Thymus (tissue), 11 donors: ENCODE data around the gene GRID1. TPM values are rescaled to one million over a fixed set of nuclear protein-coding genes. Genes with fewer than 3 reads are reported as not detected.

Experiments
- DNase-seq, 9 donors: peaks; one replicate each; pipeline ENCODE4 v3.0.0-alpha.2; 2013; ENCODE audit warnings: low spot score in 9 of 9, low read depth in 6 of 9, missing footprints in 1 of 9
- H3K27ac ChIP-seq, 2 donors: one replicate each; pipeline ENCODE4 v1.5.1; 2013; ENCODE audit warnings: control low read depth in 1 of 2, low read depth in 1 of 2, low read length in 1 of 2, mild to moderate bottlenecking in 1 of 2, moderate library complexity in 1 of 2
- H3K27me3 ChIP-seq, 2 donors: one replicate each; pipeline ENCODE4 v1.5.1; 2013; ENCODE audit warnings: low read length in 1 of 2; ENCODE audit not compliant: control insufficient read depth in 2 of 2, insufficient read depth in 1 of 2
- H3K36me3 ChIP-seq, 2 donors: one replicate each; pipeline ENCODE4 v1.5.1; 2013; ENCODE audit warnings: low read length in 1 of 2, mild to moderate bottlenecking in 1 of 2, moderate library complexity in 1 of 2; ENCODE audit not compliant: control insufficient read depth in 2 of 2, insufficient read depth in 2 of 2
- H3K4me1 ChIP-seq, 2 donors: one replicate each; pipeline ENCODE4 v1.5.1; 2013; ENCODE audit warnings: low read length in 2 of 2; ENCODE audit not compliant: control insufficient read depth in 2 of 2, insufficient read depth in 2 of 2
- H3K4me3 ChIP-seq, 2 donors: one replicate each; pipeline ENCODE4 v1.5.1; 2013; ENCODE audit warnings: low read length in 2 of 2, control low read depth in 1 of 2, mild to moderate bottlenecking in 1 of 2
- H3K9me3 ChIP-seq, 2 donors: one replicate each; pipeline ENCODE4 v1.5.1; 2013; ENCODE audit warnings: low read length in 1 of 2, mild to moderate bottlenecking in 1 of 2; ENCODE audit not compliant: control insufficient read depth in 2 of 2, insufficient read depth in 1 of 2
- WGBS: extraction: QIAGEN DNeasy Blood & Tissue Kit; methylation state at CpG from one replicate; pipeline ENCODE4 v1.1.7; 2013; 5-methylcytosine and 5-hydroxymethylcytosine counted together
- polyA plus RNA-seq: library from polyadenylated mRNA; stranded (reverse); fragments of 200-250 nt; gene quantifications from one replicate; pipeline ENCODE4 v1.2.3, GENCODE V29; 2013
- total RNA-seq: library from RNA; stranded (reverse); fragments of 120-200 nt; gene quantifications from one replicate; pipeline ENCODE4 v1.2.4, GENCODE V29; 2013
- donor health status: healthy.

The GRID1 gene
- total and polyA plus RNA-seq, 2 donors: 0.33 to 0.46 TPM

DNA sequence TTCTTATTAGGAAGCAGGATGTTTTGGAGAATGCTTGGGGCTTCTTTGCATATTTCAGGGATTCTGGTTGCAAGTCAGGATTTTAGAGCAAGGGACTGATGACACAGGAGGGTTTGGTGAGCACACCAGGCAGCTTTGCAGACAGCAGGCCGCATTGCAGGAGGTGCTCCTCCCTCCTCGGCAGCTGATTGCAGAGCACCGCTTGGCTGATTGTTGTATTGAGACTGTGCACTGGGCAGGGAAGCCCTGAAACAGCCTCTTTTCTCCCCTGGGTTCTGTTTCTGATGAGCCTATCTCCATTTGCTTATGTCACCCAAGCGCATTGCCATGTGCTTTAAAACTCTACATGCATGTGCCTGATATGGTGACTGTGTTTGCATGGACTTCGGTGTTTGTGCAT lies 769.6 kb downstream of the GRID1 start:
- Histone ChIP-seq H3K27me3 (peaks cover 0 to 2% of the 10 kb centered on the region in 2 donors), H3K4me1 (no peaks in the 10 kb centered on the region), H3K9me3 (no peaks in the 10 kb centered on the region), H3K27ac (no peak overlapping the region), H3K36me3 (no peaks in the 10 kb centered on the region), H3K4me3 (no peak overlapping the region)
- no peak for DNase-seq
- 92% methylated on average over 5 of the region's 5 CpGs for WGBS

DNA sequence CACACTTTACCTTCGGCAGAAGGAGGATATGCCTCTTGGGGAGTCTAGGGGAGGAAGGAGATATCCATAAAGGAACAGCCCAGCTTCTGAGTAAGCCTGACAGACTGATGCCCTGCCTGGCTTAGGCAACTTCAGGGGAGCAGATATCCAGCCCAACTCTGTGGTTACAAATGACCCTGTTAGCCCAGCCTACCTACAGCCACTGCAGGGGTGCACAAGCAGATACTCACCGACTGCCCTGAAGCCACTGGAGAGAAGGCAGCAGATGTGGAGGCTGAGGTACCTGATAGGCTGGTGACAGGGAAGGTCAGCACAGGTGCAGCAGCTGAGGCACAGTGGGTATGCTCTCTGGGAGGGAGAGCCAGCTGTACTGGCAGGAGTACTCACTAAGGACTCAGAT lies 770.2 kb downstream of the GRID1 start:
- no peak for DNase-seq
- WGBS: 79% methylated on average over 2 of the region's 2 CpGs

DNA sequence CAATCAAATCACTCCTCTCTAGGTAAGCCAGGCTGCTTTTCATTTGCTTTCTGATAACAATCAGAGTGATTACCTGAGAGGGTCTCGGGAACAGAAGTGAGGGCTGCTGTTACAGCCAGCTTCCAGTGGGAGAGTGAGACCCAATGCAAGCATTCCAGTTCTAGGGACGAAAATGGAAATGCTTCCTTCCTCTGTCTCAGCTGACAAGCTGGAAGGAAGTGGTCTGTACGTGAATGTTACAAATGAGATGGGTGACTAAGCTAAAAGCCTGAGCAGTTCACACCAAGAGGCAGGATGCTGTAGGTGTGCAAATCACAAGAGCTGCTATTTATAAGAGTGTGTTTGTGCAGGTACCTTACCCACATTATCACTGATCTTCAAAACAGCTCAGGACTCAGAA lies 772.4 kb downstream of the GRID1 start:
- no peak overlapping the region for H3K27ac ChIP-seq
- WGBS: 24% methylated on average over 3 of the region's 3 CpGs
- no peaks in the 10 kb centered on the region for H3K4me1 ChIP-seq
- H3K36me3 ChIP-seq: no peaks in the 10 kb centered on the region
- no peaks in the 10 kb centered on the region for H3K9me3 ChIP-seq
- no peak overlapping the region for H3K4me3 ChIP-seq
- DNase-seq: peak in 3 of 9 donors; percentile 13 to 27 (median 21)
- H3K27me3 ChIP-seq: peaks cover 0 to 2% of the 10 kb centered on the region in 2 donors

More for the DNA sequence above, 770.2 kb downstream of the GRID1 start:
- H3K4me3 ChIP-seq: no peak overlapping the region
- no peak overlapping the region for H3K27ac ChIP-seq
- H3K36me3 ChIP-seq: no peaks in the 10 kb centered on the region
- no peaks in the 10 kb centered on the region for H3K9me3 ChIP-seq
- no peaks in the 10 kb centered on the region for H3K4me1 ChIP-seq
- peaks cover 0 to 2% of the 10 kb centered on the region in 2 donors for H3K27me3 ChIP-seq

DNA sequence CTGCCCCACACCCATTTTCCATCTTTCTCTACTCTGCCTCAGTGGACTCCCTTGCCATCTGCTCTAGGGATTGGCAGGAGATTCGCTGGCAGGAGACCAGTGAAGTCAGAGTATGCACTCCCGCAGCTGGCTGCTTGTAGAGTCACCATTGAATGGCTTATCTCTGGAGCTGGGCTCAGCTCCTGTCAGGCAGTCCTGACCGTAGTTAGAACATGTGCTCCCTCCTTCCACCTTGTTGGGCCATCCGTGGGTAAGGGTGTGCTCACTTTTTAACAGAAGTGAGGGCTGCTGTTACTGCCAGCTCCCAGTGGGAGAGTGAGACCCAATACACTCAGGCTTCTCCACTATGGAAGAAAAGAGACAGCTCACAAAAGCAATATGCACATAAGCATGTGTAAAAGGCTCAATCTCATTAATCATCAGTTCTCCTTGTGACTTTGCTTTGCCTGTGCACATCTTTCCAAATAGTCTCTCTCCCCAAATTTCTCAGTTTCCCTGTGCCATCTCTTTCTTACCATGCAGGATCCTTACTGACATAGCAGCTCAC lies 773.3 kb downstream of the GRID1 start:
- no peaks in the 10 kb centered on the region for H3K4me1 ChIP-seq
- no peaks in the 10 kb centered on the region for H3K36me3 ChIP-seq
- 84% methylated on average over 4 of the region's 4 CpGs for WGBS
- no peaks in the 10 kb centered on the region for H3K27me3 ChIP-seq
- H3K9me3 ChIP-seq: no peaks in the 10 kb centered on the region
- no peak overlapping the region for H3K4me3 ChIP-seq
- DNase-seq: no peak
- no peak overlapping the region for H3K27ac ChIP-seq

DNA sequence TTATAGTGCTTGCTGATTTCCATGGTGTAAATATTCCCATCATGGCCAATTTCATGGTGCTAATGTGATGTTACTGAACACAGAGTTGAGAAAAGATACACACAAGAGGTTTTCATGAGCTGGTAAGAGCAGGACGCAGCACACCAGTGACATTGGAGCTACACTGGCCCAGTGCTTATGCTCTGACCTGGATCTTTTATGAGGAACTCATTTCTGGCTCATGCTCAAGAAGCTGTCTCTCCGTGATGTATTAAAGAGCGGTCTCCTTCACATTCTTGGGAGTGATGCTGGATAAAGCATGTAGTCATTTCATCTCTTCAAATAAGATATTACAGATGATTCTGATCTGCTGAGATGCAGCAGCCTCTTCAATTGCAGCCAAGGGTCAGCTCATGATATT lies 785.2 kb downstream of the GRID1 start:
- no peaks in the 10 kb centered on the region for H3K9me3 ChIP-seq
- H3K36me3 ChIP-seq: no peaks in the 10 kb centered on the region
- no peak overlapping the region for H3K4me3 ChIP-seq
- H3K27ac ChIP-seq: no peak overlapping the region
- 97% methylated on average over 3 of the region's 3 CpGs for WGBS
- no peak for DNase-seq
- no peaks in the 10 kb centered on the region for H3K27me3 ChIP-seq
- no peaks in the 10 kb centered on the region for H3K4me1 ChIP-seq

DNA sequence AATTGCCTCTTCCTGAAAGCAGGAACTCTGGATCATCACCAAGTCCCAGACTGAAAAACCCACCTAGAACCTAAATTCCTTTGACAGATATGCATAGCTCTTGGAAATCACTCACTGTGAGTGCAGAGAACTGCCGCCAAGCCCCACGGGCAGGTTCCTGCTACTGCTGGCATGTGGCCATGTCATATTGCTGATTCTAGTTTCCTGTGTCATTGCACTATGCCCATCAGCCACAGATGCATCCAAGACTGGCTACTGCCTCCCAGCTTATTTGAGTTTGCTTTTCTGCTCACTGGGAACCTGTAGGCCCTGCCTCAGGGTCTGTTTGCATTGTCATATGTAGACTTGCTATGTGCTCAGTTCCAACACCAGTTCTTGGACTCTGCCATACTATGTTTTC lies 786.0 kb downstream of the GRID1 start:
- Histone ChIP-seq H3K4me3 (no peak overlapping the region), H3K27me3 (no peaks in the 10 kb centered on the region), H3K9me3 (no peaks in the 10 kb centered on the region), H3K4me1 (no peaks in the 10 kb centered on the region), H3K27ac (no peak overlapping the region), H3K36me3 (no peaks in the 10 kb centered on the region)
- 80% methylated on average over 2 of the region's 2 CpGs for WGBS
- no peak for DNase-seq

DNA sequence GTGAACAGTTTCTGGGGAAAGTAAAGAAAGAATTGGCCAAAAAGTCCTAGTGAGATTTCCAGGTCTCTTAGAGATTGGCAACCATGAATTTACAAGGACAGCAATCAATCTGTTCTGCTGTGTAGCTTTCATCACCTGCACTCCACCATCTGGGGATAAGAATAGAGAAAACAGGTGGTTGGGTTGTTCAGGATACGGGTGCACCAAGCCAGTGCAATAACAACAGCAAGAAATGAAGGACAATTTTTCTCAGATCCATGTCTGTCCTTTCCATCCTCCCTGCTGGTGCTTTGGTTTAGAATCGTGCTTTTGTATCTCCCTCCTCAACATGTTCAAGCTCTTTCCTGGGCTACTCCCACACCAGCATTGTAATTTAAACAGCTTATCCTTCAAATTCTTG lies 787.7 kb downstream of the GRID1 start:
- Histone ChIP-seq H3K27me3 (no peaks in the 10 kb centered on the region), H3K4me1 (no peaks in the 10 kb centered on the region), H3K27ac (no peak overlapping the region), H3K9me3 (no peaks in the 10 kb centered on the region), H3K36me3 (no peaks in the 10 kb centered on the region), H3K4me3 (no peak overlapping the region)
- DNase-seq: no peak
- WGBS: 88% methylated on average over 2 of the region's 2 CpGs

DNA sequence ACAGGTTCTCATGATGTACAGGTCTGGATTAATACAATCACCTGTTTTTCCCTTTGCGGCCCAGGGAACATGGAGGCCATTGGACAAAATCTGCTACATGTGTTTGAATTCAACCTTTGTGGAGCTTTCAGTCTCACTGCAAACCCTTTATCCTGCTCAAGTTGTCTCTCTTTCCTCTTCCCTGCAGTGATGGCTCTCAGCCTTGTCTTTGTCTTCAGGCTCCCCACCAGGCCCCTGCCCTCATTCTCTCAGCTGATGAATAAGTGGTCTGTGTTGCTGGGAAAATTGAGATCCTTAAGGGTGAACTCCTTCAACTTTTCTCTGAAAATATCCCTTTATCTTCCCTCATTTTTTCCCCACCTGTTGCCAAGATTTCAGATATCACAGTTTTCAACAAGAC lies 791.2 kb downstream of the GRID1 start:
- WGBS: 100% methylated on average over 1 of the region's 1 CpG

DNA sequence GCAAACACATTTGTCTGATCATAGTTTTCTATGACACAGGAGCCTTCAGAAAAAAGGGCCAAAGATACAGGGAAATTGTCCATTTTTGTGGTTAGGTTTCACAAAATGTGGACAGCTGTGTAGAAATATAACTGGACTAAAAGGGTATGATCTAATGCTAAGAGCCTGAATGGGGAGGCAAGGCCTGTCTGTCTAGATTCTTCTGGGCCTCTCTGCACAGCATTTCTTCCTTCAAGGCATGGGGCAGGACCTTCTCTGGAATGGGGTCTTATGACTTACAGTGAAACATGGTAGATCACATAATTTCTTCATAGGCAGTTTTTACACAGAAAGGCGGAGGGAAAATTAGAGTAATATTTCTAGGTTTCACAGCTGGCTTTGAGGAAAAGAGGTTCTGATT lies 795.7 kb downstream of the GRID1 start:
- H3K27me3 ChIP-seq: no peaks in the 10 kb centered on the region
- H3K4me1 ChIP-seq: no peaks in the 10 kb centered on the region
- H3K4me3 ChIP-seq: no peak overlapping the region
- H3K27ac ChIP-seq: no peak overlapping the region
- 98% methylated on average over 1 of the region's 1 CpG for WGBS
- H3K9me3 ChIP-seq: no peaks in the 10 kb centered on the region
- H3K36me3 ChIP-seq: no peaks in the 10 kb centered on the region
- DNase-seq: no peak

More for the DNA sequence above, 791.2 kb downstream of the GRID1 start:
- H3K4me1 ChIP-seq: no peaks in the 10 kb centered on the region
- no peaks in the 10 kb centered on the region for H3K27me3 ChIP-seq
- no peaks in the 10 kb centered on the region for H3K9me3 ChIP-seq
- no peak overlapping the region for H3K27ac ChIP-seq
- no peak for DNase-seq
- no peaks in the 10 kb centered on the region for H3K36me3 ChIP-seq
- H3K4me3 ChIP-seq: no peak overlapping the region

DNA sequence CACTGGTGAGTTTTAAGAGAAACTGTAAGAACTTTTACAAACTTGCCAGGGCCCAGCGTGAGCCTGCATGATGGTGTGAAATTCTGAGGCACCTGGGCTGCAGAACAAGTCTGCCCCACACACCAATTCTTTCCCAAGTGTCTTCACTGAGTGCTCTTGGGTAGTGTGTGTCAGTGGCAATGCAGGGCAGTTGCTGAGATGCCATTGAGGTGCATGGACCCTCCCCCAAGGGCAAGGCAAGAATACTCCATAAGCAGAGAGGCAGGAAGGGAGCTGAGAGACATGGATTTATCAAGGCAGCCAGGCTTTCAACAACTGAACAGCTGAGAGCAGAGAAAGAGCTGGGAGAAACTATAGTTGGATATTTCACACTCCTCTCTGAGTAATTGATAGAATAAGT lies 801.2 kb downstream of the GRID1 start:
- WGBS: 52% methylated on average over 1 of the region's 1 CpG
- Histone ChIP-seq H3K27me3 (no peaks in the 10 kb centered on the region), H3K4me1 (no peaks in the 10 kb centered on the region), H3K9me3 (no peaks in the 10 kb centered on the region), H3K36me3 (no peaks in the 10 kb centered on the region), H3K27ac (no peak overlapping the region), H3K4me3 (no peak overlapping the region)
- DNase-seq: no peak
